GM18909 (cell line): ENCODE results near the gene PPP6C.
"Not testable (repeated sequence)": the region's sequence is repeated elsewhere in the genome, so short reads cannot be mapped to it uniquely, and the experiment has no call there.

Experiments
- ATAC-seq: cut with Tn5 transposase; IDR thresholded peaks from one replicate; pipeline ENCODE4 v1.9.1; 2021; ENCODE audit warnings: mild to moderate bottlenecking; ENCODE audit not compliant: unreplicated experiment, poor library complexity

PPP6C gene

DNA sequence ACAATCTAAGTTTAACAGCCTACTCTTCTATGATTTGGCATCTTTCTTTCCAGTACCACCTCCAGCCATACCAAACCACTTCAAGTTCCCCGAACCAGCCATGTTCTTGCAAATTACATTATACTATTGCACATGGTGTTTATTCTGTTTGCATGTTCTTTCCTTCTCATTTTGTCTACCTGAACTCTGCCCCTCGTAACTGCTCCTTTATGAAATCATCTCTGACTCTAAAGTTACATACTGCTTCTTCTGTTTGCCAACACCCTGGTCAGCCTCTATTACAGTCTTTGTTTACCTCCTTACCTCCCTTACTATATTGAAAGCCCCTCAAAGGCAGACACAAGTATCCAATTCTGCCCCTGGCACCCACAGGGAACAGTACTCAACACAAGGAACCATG, 6.0 kb downstream of the PPP6C start:
- no peak for ATAC-seq

DNA sequence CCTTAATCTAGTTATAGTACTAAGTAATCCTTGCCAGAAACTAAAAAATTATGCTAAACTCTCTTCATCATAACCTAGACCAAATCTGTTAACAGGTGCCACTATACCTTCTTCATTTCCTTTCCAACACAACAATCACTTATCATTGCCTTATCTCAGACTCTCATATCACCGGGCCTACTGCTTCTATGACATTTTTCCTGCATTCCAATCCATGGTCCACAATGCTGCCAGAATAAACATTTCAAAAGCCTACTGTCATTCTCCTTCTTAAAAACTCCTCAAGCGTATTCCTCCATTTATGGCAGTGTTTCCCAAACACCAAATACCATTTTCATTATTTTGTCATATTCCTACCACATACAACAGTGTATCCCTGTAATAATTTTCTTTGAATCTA, 6.5 kb downstream of the PPP6C start:
- ATAC-seq: no peak

DNA sequence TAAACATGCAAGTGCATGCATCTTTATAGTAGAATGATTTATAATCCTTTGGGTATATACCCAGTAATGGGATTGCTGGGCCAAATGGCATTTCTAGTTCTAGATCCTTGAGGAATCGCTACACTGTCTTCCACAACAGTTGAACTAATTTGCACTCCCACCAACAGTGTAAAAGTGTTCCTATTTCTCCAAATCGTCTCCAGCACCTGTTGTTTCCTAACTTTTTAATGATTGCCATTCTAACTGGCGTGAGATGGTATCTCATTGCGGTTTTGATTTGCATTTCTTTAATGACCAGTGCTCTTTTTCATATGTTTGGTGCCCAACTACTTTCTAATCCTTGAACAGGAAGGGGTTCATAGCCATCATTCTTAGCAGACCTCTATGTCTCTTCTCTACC, 7.8 kb downstream of the PPP6C start:
- not testable (repeated sequence) for ATAC-seq

DNA sequence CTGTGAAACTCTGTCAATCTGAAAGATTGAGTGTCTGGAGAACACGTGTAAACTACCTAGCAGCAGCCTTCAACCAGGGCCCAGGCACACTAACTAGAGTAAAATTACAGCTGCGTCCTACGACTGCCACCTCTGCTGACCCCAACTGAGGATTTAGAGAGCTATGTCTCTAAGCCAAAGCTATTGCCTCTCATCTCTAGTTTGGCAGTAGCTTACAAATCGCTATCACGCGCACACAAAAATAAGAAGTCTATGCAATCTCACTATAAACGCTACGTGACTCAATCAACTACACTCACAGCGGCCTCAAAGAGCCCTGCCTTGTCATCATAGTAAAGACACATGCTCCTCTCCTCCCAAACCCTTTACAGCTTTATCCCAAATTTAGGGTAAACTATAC, 8.7 kb downstream of the PPP6C start:
- no peak for ATAC-seq

DNA sequence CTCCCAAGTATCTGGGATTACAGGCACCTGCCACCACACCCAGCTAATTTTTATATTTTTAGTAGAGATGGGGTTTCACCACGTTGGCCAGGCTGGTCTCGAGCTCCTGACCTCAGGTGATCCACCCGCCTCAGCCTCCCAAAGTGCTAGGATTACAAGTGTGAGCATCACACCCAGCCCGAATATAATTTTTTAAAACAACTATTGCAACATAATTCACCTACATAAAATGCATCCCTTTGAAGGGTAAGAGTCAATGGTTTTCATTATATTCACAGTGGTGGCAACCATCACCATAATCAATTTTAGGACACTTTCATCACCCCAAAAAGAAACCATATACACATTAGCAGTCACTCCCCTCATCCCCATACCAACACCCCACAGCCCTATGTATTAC, 9.8 kb downstream of the PPP6C start:
- not testable (repeated sequence) for ATAC-seq

DNA sequence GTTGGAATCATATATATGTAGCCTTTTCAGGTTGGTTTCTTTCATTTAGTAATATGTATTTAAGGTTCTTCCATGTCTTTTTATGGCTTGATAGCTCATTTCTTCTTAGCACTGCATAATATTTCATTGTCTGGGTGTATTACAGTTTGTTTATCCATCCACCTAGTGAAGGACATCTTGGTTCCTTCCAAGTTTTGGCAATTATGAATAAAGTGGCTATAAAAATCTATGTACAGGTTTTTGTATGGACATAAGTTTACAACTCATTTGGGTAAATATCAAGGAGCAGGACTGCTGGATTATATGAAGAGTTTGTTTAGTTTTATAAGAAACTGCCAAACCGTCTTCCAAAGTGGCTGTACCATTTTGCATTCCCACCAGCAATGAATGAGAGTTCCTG, 11.7 kb downstream of the PPP6C start:
- no peak for ATAC-seq

DNA sequence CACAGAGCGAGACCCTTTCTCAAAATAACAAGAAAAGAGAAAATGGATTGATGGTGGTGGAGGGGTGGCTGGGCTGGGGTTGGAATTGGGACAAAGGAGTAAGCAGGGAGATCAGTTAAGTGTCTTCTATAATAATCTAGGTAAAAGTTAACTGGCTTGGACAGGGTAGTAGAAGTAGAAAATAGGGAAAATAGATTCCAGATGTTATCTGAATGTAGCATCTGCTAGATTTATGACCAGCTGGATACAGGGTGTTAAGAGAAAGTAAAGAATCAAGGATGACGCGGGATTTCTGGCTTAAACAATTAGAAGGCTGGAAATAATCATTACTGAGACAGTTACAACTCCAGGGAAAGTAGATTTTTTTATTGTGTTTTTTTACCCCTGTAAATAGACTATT, 13.0 kb downstream of the PPP6C start:
- ATAC-seq: no peak

DNA sequence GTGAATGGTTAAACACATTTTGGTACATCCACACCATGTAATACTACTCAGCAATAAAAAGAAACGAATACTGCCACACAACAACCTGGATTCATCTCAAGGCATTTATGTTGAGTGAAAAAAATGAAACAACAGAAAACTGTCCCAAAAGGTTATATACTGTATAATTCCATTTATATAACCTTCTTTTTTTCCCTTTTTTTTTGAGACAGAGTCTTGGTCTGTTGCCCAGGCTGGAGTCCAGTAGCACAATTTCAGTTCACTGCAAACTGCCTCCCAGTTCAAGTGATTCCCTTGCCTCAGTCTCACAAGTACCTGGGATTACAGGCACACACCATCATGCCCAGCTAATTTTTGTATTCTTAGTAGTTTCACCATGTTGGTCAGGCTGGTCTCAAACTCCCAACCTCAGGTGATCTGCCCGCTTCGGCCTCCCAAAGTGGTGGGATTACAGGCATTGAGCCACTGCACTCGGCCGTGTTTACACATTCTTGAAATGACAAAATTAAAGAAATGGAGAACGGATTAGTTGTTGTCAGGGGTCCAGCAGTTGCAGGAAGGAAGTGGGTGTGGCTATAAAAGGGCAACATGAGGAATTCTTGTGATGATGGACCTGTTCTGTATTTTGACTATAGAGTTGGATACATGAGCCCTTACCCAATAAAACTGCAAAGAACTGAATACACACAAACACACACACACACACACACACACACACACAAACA, 17.4 kb downstream of the PPP6C start:
- ATAC-seq: no peak

DNA sequence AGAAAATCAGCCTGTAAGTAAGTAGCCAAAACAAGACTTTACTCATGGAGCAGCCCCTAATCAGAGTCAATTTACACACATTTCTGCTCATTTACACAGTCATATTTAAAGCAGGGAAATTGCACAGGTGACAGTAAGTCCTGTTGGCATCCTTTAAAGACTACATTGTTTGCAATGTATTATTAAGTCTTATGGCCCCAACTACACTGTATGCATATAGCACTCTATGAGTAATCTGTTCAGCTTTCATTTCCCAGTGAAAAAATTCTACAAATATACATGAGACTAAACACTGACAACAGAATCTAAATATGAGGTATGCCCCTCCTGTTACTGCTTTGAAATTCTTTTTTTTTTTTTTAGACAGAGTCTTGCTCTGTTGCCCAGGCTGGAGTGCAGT, 19.7 kb downstream of the PPP6C start:
- no peak for ATAC-seq

DNA sequence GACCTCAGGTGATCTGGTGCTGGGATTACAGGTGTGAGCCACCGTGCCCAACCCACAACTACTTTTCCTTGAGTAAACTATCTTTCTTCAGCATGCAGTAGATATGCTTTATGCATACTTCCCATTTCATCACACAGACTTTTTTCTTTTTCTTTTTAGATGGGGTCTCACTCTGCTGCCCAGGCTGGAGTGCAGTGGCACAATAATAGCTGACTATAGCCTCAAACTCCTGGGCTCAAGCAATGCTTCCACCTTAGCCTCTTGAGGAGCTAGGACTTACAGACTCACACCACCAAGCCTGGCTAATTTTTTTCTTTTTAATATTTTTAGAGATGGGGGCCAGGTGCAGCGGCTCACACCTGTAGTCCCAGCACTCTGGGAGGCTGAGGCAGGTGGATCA, 22.8 kb downstream of the PPP6C start:
- ATAC-seq: no peak

DNA sequence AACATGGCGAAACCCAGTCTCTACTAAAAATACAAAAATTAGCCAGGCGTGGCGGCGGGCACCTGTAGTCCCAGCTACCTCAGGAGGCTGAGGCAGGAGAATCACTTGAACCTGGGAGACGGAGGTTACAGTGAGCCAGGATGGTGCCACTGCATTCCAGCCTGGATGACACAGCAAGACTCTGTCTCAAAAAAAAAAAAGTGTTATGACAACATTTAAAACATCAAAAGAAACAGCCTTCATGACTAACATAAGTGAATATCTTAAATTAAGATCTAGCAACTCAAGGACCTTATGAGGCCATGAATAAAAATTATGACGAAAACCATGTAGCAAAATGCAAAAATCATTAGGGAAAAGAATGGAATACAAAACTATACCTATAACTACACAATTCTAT, 26.7 kb downstream of the PPP6C start:
- not testable (repeated sequence) for ATAC-seq

DNA sequence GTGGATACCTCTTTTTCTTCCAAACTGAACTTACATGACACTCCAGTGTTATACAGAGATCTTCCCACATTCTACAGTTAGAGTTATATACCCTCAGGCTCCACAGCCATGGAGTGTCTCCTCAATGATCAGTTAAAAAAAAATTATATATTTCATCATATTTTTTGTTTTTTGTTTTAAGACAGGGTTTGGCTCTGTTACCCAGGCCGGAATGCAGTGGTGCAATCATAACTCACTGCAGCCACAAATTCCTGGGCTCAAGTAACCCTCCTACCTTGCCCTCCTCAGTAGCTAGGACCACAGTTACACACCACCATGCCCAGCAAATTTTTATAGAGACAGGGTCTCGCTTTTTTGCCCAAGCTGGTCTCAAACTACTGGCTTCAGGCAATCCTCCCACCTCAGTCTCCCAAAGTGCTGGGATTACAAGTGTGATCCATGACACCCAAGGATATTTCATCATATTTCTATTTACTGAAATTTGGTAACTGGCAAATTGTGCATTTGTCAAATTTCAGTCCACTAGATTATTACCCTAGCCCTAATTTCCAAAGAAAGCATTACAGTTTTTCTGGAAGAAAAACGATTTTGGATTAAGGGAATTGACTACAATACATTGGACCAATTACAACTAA, 28.2 kb downstream of the PPP6C start:
- no peak for ATAC-seq

DNA sequence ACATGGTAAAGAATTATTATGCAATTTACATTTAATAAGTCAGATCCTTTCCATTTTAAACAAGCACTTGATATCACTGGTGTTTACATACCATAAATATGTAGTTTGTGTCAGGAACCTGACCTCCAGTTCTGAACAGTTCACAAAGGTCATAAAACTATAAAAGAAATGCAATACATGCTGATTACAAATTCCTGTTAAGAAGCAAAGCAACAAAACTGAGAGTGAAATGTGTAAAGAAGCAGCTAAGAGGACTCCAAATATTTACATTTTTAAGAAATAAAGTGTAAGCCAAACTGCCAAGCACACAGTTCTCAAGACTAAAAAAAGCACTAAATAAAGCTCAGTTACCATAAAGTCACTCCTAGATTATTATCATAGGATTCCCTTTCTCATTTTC, 28.9 kb downstream of the PPP6C start:
- ATAC-seq: no peak

DNA sequence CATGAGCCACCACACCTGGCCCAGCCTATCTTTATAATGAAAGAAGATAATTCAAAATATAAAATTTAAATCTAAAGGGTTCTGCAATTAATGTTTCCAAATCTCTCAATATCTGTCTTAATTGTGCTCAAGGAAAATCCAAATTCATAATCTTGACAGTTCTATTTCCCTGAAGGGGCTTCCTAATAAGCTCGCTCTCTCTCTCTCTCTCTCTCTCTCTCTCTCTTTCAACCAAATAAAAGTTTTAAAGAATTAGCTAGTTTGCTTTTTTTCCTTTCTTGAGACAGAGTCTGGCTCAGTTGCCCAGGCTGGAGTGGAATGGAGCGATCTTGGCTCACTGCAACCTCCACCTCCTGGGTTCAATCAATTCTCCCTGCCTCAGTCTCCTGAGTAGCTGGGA, 33.1 kb downstream of the PPP6C start:
- no peak for ATAC-seq

DNA sequence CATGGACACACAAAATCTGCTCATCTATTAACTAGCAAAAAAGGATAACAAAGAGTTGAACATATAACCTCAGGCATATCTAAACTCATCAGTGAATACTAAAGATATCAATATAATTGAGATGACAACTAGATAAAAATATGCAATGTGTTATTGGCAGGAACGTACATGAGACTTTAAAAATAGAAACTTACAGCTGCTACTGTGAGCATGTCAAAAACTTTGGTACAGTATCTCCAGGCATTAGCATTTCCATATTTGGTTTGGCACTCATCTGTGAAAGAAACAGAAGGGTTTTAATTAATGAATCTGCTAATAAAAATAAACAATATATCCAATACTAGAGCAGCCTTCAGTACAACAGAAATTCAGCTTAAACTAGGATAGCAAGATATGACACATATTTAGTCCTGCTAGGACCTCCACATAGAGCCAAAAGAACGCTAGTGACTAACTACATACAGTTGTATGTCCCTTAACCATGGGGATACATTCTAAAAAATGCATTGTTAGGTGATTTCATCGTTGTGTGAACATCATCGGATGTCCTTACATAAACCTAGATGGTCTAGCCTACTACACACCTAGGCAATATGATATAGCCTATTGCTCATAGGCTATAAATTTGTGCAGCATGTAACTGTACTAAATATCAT, 35.8 kb downstream of the PPP6C start:
- no peak for ATAC-seq

DNA sequence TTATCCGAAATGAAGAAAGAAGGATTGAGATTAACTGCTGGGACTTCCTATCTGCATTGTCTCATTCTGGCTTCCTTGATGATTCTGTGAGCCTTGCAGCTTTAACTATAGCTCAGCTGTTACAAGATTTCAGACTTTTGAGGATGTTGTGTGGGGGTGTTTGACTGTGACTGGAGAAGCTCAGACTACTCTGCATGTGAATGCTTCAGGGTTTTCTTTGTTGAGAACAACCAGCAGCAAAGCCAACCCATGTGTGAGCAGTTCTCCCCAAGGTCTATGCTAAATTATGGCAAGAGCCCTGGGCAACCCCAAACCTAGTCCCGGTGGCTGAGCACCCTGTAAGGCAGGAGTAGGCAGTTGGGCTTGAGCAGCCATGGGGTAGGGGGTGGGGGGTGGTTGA, 37.9 kb downstream of the PPP6C start:
- ATAC-seq: no peak

DNA sequence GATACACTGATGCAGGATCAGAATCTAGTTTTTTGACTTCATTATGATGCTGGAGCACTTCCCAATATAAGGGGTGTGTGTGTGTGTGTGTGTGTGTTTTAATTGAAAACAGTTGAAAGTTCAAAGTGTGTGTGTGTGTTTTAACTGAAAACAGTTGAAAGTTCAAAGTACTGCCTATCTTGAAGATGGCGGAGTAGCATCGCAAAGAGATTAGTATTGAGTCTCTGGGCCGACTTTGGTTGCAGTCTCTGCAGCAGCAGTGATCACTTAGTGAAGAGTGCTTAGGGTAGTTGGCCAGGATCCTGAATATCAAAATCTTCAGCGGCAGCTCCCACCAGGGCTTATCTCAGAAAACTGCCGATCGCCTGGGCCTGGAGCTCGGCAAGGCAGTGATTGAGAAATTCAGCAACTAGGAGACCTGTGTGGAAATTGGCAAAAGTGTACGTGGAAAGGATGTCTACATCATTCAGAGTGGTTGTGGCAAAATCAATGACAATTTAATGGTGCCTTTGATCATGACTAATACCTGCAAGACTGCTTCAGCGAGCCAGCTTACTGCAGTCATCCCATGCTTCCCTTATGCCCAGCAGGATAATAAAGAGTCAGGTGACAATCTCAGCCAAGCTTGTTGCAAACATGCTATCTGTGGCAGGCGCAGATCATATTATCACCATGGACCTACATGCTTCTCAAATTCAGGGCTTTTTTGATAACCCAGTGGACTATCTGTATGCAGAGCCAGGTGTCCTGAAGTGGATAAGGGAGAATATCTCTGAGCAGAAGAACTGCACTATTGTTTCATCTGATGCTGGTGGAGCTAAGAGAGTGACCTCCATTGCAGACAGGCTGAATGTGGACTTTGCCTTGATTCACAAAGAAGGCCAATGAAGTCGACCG, 39.0 kb downstream of the PPP6C start:
- ATAC-seq: no peak

DNA sequence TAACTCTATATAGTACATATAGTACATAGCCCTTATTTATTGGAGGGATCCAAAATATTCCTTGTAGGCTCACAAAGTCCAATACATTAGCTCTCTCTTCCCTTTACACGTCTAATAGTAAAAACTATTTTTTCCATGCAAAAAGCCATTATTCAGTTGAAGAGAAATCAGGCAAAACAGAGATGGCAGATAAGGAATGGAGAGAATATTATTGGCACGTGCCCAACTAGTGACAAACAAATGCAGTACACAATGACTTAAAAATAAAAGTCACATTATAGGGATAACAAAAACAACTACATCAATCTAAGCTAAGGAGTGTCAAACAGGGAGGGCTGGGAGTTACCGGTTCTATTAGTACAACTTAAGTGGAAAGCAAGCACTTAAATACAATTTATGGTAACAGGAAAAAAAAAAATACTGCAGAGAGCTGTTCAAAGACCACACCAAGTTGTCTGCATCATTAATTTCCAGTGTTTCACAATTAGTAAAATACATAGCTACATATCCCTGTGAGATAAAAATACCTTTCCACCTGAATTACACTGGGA, 42.1 kb downstream of the PPP6C start:
- no peak for ATAC-seq

DNA sequence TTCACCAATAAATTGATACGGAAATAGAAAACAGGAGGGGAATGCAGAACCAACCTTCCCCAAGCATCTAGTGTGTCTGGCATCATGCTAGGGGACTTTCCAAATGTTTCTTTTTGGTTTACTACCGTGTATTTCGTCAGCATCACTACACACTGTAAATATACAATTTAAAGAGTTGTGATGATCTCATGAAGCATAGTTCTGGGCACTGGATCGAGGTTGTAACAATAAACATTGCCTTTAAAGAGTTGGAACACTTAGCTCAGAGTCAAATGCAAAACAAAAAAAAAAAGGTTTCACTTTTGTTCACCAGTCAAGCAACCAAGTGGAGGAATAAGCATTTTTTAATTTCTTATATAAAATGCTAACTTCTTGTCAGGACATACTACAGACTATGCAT, 43.4 kb downstream of the PPP6C start:
- ATAC-seq: no peak

DNA sequence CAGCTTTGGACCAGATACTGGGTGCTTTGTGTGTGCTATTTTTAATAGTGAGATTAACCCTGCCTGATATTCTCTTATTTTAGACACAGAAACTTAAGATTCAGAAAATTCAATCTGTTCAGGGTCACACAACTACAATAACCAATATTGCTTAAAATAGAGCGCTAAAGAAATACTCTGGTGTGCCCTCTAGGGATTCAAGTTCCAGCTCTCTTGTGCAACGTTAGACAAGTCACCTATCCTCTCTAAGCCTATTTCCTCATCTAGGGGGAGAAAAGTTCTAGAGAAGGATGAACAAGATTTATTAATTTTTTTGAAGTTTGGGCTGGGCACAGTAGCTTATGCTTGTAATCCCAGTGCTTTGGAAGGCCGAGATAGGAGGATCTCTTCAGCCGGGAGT, 44.2 kb downstream of the PPP6C start:
- ATAC-seq: no peak
